NCI-H1436 treated with DMSO at 0.1 percent for 48 hours (cell line): ENCODE results near the gene GRIPAP1.

ENCODE experiments used
- DNase-seq: peaks from one replicate; lab custom pipeline; 2025; lab: John Stamatoyannopoulos, UW

The GRIPAP1 gene

DNA sequence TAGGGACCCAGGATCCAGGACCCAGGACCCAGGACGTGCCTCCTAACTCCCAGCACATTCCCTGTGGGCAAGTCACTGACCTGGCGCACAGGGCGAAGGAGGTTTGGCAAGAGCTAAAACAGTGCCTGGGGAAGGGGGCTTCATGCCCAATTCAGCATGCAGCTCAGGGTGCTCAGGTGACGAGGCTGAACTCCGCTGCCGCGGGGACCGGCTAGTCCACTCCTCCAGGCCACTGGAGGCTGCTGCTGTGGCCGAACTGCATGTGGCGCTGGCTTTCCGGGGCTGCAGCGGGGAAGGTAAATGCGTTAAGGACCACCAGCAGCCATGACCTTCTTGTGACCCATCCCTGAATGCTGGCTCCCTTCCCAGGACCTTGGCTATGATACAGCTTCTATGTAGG lies 78.3 kb downstream of the GRIPAP1 start:
- no peak for DNase-seq
